HEK293T (cell line): ENCODE measurements around the gene REEP6.

Experiments
- ARNT ChIP-seq: fragments of 450-650 bp; IDR thresholded peaks from 2 replicates; pipeline ENCODE4 v1.6.1; 2017; ENCODE audit warnings: mild to moderate bottlenecking
- ELF4 ChIP-seq: fragments of 450-650 bp; IDR thresholded peaks from 2 replicates; pipeline ENCODE4 v1.6.1; 2017; ENCODE audit warnings: antibody characterized with exemption
- LEF1 ChIP-seq: fragments of 450-650 bp; IDR thresholded peaks from 2 replicates; pipeline ENCODE4 v1.6.1; 2017; ENCODE audit warnings: mild to moderate bottlenecking, borderline replicate concordance
- SP1 ChIP-seq: fragments of 450-650 bp; IDR thresholded peaks from 2 replicates; pipeline ENCODE4 v1.6.1; 2017

DNA sequence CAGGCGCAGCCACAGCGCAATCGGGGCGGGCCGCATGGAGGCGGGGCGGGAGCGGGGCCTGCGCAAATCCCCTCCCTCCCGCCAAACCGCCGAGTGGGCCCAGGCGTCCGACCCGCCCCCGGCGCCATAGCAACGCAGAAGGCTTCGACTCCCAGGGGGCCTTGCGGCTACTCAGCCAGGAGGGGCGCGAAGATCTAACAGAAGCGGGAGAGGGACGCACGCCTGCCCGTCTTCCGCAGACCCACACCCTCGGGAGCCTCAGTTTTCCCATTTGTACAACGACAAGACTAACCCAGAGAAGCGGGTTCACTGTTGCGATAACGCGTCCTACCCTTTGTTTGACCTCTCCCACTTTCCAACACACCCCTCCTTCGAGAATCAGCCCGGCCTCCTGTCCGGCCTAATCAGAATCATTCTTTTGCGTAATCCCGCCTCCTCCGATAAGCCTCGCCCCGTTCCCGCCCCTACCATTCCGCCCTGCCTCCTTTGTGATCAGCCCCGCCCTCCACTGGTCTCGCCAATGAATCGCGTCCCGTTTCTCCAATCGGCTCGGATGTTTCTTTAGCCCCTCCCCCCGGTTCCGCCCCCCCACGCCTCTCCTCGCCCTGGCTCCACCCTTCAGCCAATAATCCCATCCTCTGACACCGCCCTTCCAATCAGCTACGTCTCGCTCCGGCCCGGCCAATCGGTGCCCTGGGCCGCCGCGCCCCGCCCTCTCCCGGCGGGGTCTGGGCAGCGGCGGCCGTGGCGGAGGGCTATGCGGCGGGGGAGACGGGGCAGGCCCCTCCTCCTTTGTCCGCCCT, 469 bp upstream of the REEP6 start, which contains the start of gene PCSK4:
- no peak for TF ChIP-seq LEF1
- TF ChIP-seq ARNT = no peak
- no peak for TF ChIP-seq ELF4
- peak; percentile 96 for TF ChIP-seq SP1
